Measurements from ENCODE around the gene TAMALIN.

The TAMALIN gene

DNA sequence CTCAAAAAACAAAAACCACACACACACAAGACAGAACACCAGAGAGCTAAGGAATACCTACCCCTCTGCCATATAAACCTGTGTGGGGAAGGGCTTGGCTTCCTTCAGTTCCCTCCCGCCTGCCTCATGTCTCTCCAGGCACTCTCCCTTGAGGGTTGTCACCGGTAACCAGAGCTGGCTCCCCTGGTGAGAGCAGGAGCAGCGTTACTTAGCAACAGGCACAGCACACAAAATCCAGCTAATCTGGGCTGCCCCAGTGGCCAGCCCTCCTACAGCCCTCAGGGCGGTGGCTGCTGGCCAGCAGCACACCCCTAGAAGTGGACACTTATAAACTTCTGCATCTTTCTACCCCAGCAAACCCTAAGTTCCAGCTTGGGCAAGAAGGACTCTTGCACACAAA, 22.9 kb downstream of the TAMALIN start:
- DNase-seq (ENCODE audit: low read depth) = peak; percentile 63
- H3K4me3 ChIP-seq (ENCODE audit: low read length) = no peak overlapping the region
- TF ChIP-seq, protein P1, sequence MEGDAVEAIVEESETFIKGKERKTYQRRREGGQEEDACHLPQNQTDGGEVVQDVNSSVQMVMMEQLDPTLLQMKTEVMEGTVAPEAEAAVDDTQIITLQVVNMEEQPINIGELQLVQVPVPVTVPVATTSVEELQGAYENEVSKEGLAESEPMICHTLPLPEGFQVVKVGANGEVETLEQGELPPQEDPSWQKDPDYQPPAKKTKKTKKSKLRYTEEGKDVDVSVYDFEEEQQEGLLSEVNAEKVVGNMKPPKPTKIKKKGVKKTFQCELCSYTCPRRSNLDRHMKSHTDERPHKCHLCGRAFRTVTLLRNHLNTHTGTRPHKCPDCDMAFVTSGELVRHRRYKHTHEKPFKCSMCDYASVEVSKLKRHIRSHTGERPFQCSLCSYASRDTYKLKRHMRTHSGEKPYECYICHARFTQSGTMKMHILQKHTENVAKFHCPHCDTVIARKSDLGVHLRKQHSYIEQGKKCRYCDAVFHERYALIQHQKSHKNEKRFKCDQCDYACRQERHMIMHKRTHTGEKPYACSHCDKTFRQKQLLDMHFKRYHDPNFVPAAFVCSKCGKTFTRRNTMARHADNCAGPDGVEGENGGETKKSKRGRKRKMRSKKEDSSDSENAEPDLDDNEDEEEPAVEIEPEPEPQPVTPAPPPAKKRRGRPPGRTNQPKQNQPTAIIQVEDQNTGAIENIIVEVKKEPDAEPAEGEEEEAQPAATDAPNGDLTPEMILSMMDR (conservative IDR thresholded peaks at IDR 0.05; ENCODE audit: low read depth, low read length) = no peak

DNA sequence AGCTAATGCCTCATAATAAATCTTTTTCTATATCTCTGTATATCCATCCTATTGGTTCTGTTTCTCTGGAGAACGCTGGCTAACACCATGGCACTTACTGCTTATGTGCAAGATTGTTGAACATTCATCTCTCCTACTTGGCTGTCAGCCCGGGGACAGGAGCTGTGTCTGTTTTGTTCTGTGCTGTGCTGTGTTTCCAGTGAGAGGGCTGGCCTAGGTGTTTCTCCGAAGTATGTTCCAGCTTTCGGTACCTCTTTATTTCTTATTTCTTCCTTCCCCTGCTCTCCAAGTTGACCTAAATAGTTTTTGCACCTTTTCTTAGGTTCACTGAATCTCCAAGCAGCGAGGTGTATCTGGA, 25.7 kb downstream of the TAMALIN start:
- TF ChIP-seq, protein P1 (conservative IDR thresholded peaks at IDR 0.05; ENCODE audit: low read depth, low read length) = no peak
- H3K4me3 ChIP-seq (ENCODE audit: low read length) = peak overlapping the region; percentile 52
- peak; percentile 54 for DNase-seq (ENCODE audit: low read depth)

DNA sequence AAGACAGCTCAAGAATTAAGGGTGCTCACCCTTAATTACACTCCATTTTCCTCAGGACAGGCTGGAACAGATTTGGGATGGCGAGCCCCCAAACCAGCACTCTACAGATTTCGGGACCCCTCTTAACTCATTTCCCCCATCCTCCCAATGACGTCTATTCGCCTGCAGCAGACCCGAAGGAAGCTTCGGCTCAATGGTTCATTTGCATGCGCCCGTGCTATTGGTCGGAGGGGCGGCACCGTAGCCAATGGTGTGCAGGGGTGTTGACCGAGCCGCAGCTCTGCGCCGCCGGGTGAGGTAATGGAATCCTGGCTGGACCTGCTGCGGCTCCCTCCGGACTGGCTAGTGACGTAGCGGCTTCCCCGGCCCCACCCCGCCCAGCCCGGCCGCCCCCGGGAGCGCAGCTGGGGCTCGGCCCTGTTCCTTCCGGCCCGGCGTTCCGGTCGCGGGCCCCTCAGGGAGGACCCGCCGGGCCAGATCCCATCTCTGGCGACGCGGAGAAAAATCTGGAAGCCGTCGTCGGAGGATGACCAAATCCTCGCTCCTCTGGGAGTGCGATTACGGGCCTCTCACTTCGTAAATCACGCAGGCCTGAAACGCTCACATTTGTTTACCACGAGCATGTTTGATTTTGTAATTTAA, 26.2 kb downstream of the TAMALIN start:
- H3K4me3 ChIP-seq (ENCODE audit: low read length) = peak overlapping the region; percentile 52
- TF ChIP-seq, protein P1 (conservative IDR thresholded peaks at IDR 0.05; ENCODE audit: low read depth, low read length) = no peak
- DNase-seq (ENCODE audit: low read depth) = peak; percentile 94

DNA sequence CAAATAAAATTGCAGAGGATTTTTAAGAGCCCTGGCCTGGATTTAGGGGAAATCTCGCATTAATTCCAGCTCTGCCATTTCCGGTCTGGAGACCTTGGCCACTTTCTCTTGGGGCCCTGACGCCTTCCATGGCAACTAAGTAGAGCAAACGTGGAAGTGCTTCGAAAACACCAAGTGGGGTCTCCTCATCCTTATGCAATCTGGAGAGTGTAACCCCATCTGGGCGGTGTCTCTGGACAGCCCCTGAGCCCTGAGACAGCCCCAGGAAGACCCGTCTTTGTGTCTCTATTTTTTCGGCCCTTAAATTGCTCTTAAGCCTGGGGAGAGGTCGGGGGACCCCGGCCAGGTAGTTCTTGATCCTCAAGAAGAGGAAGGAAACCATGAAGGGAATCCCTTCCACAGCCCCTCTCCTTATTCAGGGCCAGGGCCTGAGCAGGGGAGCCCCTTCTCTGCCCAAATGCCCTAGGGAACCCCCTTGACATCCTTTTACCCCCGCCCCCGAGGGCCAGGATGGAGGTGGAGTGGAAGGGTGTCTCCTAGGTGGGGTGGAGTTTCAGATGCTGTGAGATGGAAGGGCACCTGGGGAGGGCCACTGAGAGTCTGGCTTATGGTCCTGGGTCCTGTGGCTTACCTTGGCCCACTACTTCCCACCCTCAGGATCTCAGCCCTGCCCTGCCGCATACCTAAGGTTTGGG, 26.8 kb downstream of the TAMALIN start:
- no peak for DNase-seq (ENCODE audit: low read depth)
- H3K4me3 ChIP-seq (ENCODE audit: low read length) = peak overlapping the region; percentile 48
- TF ChIP-seq, protein P1 (conservative IDR thresholded peaks at IDR 0.05; ENCODE audit: low read depth, low read length) = no peak

DNA sequence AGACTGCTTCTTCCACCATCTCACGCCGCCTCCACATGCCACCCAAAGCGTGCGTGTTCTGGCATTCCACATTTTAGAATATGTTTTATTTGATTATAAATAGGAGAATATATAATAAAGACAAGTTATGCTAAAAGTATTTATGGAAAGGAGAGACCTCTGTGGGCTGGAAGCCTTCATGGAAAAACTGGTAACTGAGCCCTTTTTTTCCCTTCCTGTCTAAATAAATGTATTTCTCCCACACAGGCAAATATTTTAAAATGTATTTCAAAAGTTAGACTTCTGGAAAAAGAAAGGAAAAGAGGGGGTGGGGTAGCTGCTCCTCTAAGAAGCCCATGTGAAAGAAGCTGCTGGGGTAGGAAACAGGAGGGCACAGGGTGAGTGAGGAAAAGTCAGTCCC, 28.4 kb downstream of the TAMALIN start:
- DNase-seq (ENCODE audit: low read depth) = no peak
- TF ChIP-seq, protein P1 (conservative IDR thresholded peaks at IDR 0.05; ENCODE audit: low read depth, low read length) = no peak
- no peak overlapping the region for H3K4me3 ChIP-seq (ENCODE audit: low read length)

DNA sequence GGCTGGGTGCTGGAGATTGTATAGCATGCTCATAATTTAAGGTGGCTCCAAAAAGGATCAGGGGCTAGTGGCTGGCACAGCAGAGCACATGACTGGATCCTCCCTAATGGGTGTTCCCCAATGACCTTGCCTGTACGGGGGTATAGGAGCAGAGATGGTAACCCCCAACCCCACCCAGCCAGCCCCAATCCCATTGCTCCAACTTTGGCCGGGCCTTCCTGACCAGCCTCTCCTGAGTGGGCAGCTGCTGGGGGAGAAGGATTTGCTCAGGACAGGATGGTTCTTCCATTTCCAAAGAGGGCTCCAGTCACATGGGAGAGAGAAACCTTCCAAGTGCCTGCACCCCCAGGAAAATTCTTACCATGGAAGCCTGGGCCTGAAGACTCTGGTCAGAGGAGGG, 29.2 kb downstream of the TAMALIN start:
- DNase-seq (ENCODE audit: low read depth) = no peak
- TF ChIP-seq, protein P1 (conservative IDR thresholded peaks at IDR 0.05; ENCODE audit: low read depth, low read length) = no peak
- H3K4me3 ChIP-seq (ENCODE audit: low read length) = no peak overlapping the region

DNA sequence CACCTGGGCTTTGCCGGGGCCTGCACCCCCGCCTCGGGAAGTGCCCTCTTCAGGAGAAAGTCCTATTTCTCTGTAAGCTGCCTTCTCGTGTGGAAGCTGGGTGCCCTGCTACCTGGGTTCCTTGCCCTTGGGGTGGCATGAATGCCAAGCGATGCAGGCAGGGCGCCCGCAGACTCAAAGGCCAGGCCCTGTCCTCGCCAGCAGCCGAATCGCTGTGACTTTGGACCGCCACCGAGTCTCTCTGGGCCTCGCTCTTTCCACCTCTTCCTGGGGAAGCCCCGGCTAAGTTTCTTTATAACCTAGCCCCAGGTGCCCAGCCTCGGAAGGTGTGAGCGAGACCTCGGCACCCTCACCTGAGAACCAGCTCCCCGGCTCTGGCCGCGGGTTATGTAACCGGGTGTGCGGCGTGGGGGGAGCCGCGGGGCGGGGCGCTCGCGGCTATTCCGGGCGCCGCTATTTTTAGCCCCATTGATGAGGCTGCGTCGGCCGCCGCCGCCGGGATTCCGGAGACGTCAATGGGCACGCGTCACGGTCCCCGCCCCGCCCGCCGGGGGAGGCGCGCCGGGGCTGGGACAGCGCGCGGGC, 29.9 kb downstream of the TAMALIN start:
- no peak for DNase-seq (ENCODE audit: low read depth)
- H3K4me3 ChIP-seq (ENCODE audit: low read length) = peak overlapping the region; percentile 42
- TF ChIP-seq, protein P1 (conservative IDR thresholded peaks at IDR 0.05; ENCODE audit: low read depth, low read length) = no peak

All from retinal pigment epithelial cell (primary cell).